ENCODE data around the gene IQCH.
"Not testable (repeated sequence)": the region's sequence is repeated elsewhere in the genome, so short reads cannot be mapped to it uniquely, and the experiment has no call there.

IQCH gene

GRCh38 chr15:67361100-67361499 is 106.5 kb downstream of the IQCH start:
- DNase-seq, result no peak

GRCh38 chr15:67363712-67364111 is 109.1 kb downstream of the IQCH start:
- DNase-seq, result not testable (repeated sequence)

- no peak for DNase-seq
These were observed 111.4 kb downstream of the IQCH start for GRCh38 chr15:67365994-67366393.

- no peak for DNase-seq
These were observed 112.3 kb downstream of the IQCH start for GRCh38 chr15:67366904-67367303.

DNA sequence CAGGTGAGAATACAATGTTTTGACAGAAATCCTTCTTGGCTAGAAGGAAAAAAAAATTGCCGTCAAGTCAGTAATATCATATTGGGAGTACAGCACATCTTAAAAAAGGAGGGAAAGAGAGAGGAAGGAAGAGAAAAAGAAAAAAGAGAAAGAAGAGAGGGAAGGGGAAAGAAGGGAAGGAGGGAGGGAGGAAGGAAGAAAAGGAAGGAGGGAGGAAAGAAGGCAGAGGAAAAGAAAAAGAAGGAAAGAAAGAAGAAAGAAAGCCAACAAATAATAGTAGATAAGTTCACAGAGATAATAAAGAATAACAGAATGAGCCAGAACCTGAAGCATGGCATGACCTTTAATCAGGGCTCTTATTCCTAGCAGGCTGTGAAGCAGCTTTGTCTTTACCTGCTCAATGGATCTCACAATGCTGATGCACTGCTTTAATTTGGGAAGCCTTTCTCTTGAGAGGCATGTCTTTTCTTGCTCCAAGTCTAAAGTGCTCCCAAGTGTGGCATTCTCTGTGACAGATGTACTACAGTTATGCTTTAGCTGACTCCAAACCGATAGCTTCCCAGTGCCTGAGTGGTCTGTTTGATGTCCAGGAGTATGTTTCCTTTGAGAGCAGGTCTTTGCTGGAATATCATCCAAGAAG is 114.9 kb downstream of the IQCH start:
- DNase-seq, result no peak

DNA sequence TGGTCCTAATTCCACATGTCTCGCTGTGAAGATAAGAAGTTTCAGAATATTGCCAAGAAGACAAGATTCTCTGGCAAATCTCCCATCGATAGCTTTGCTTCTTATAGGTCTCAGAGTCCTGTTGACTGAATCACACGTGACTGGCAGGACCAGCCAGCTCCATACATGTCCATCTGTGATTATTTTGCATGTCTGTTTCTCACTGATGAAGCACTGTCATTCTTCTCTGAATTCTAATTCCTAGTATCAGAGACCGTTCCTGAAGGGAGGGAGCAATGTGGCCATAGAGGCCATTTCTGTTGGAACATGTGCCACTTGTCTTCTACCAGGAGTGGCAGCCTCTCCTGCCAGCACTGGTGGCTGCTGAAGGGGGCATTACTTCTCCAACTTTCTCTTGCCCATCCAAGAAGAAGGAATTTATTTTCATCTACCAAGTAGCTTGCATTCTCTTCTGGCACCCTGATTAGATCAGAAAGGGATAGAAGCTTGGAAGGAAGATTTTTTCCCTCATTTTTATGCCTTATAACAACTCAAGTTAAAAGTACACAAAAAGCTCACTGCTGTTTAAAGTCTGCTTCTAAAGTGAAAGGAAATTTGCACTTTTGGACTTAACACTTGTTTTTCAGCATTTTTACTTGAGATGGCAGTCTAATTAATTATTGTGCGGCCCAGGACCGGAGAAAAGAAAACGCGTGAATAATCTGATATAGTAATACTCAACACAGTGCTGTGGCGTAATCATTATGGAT is 115.8 kb downstream of the IQCH start:
- DNase-seq, result no peak

- DNase-seq, result no peak
These were observed 118.0 kb downstream of the IQCH start for GRCh38 chr15:67372543-67372942.

- no peak for DNase-seq
These were observed 118.5 kb downstream of the IQCH start for GRCh38 chr15:67372986-67373675.

- no peak for DNase-seq
These were observed 119.4 kb downstream of the IQCH start for GRCh38 chr15:67373971-67374370.

DNA sequence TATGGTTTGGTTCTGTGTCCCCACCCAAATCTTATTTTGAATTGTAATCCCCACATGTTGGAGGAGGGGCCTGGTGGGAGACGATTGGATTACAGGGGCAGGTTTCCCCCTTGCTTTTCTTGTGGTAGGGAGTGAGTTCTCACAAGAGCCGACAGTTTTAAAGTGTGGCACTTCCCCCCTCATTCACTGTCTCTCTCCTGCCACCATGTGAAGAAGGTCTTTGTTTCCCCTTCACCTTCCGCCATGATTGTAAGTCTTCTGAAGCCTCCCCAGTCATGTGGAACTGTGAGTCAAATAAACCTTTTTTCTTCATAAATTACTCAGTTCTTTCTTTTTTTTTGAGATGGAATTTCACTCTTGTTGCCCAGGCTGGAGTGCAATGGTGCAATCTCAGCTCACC is 124.9 kb downstream of the IQCH start:
- DNase-seq, result no peak

GRCh38 chr15:67380921-67381320 is 126.3 kb downstream of the IQCH start:
- no peak for DNase-seq

DNA sequence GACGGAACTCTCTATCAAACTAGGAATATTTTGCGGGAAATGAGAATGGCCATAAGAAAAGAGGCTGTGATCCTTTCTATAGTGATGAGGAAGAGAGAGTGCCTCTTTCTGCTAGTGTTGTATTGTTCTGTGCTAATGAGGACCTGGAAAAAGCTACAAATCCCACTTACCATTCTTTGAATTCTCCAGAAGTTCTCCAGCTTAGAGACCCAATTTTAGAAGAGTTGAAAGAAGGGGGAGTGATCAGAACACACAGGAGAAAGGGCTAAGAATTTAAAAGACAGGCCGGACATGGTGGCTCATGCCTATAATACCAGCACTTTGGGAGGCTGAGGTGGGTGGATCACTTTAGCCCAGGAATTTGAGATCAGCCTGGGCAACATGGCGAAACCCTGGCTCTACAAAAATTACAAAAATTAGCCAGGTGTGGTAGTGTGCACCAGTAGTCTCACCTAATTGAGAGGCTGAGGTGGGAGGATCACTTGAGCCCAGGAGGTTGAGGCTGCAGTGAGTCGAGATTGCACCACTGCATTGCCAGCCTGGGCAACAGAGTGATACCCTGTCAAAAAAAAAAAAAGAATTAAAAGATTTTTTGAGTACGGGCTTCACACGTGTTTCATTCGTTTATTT is 126.9 kb downstream of the IQCH start:
- no peak for DNase-seq

- no peak for DNase-seq
These were observed 128.1 kb downstream of the IQCH start for GRCh38 chr15:67382723-67383122.

GRCh38 chr15:67383899-67384298 is 129.3 kb downstream of the IQCH start:
- no peak for DNase-seq

- no peak for DNase-seq
These were observed 130.2 kb downstream of the IQCH start for GRCh38 chr15:67384761-67385160.

DNA sequence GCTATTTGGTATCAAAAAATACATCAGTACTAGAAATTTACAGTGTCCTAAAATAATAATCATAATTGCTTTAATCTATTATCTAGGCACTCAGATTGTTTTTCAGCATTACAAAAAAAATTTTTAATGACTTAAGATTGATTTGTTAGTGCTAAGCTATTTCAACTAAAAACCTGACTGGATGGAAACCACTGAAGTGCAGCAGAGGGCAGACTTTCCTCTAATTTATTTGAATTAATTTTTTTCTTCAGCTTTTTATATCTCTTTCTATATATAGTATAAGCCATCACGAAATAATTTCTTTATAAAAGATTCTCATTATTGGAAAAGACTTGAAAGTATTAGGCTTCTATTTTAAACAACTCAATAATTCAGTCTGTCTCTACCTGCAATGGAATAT is 131.4 kb downstream of the IQCH start:
- no peak for DNase-seq

GRCh38 chr15:67386947-67387346 is 132.4 kb downstream of the IQCH start:
- DNase-seq, result no peak

- DNase-seq, result no peak
These were observed 135.4 kb downstream of the IQCH start for GRCh38 chr15:67389975-67390374.

GRCh38 chr15:67394873-67395639 is 140.5 kb downstream of the IQCH start:
- DNase-seq, result no peak

- no peak for DNase-seq
These were observed 141.5 kb downstream of the IQCH start for GRCh38 chr15:67396114-67396513.

- no peak for DNase-seq
These were observed 142.6 kb downstream of the IQCH start for GRCh38 chr15:67397139-67397538.

DNA sequence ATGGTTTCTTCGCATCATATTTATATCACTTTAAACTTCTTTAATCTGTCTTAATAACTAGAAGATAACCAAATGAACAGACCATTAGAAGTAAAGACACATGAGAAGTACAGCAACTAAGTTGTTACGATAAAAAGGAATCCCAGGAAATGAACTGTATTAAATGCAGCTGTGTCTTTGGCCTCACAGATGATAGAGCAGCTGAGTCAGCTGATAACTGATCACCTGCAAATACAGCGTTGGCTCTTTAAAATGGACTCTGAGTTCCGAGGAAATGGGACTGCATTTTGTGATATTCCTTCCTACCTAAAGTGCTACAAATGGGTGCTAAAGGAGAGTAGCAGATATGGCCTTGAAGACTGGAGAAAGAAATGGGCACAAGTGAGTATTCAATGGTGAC is 145.3 kb downstream of the IQCH start:
- no peak for DNase-seq

- DNase-seq, result no peak
These were observed 146.3 kb downstream of the IQCH start for GRCh38 chr15:67400890-67401289.

Measured in stimulated activated CD4-positive, alpha-beta T cell treated with anti-CD3 and anti-CD28 coated beads, Interleukin-2, amount 100 ng/mL, for 48 hours (primary cell).